ENCODE measurements around the gene NELL1. TPM values are rescaled to one million over a fixed set of nuclear protein-coding genes. Genes with fewer than 3 reads are reported as not detected.

The NELL1 gene
- total and polyA plus RNA-seq, 2 donors (not counting 3 experiments of a cell fraction or from before 2014, with no cell fraction given) = not detected

DNA sequence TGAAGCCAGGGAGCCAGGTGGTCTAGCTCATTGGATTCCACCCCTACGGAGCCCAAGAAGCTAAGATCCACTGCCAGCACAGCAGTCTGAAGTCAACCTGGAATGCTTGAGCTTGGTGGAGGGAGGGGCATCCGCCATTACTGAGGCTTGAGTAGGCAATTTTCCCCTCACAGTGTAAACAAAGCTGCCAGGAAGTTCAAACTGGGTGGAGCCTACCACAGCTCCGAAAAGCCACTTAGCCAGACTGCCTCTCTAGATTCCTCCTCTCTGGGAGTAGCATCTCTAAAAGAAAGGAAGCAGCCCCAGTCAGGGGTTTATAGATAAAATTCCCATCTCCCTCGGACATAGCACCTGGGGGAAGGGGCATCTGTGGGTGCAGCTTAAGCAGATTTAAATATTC, 620.3 kb downstream of the NELL1 start:
- Histone ChIP-seq H3K4me2 (ENCODE audit: insufficient read depth, low read length) (no peak overlapping the region), H3K4me3 (replicated peaks in 1 of 3; ENCODE audit: insufficient read depth in 1 of 3, low read depth in 1 of 3, low read length in 3 of 3) (no peak overlapping the region), H3K27ac (ENCODE audit: insufficient read depth, low read depth, low read length) (no peak overlapping the region), H4K20me1 (replicated peaks; ENCODE audit: control insufficient read depth, extremely low read depth, insufficient read depth, low read length) (no peaks in the 10 kb centered on the region), H2AFZ (ENCODE audit: low read depth, low read length) (no peak overlapping the region), H3K36me3 (ENCODE audit: control insufficient read depth in 2 of 2, extremely low read depth in 1 of 2, insufficient read depth in 2 of 2, low read length in 2 of 2) (no peaks in the 10 kb centered on the region), H3K9ac (replicated peaks; ENCODE audit: extremely low read depth, insufficient read depth, low read length) (no peak overlapping the region), H3K9me3 (replicated peaks; ENCODE audit: control insufficient read depth, insufficient read depth, low read length) (peaks cover 4% of the 10 kb centered on the region), H3K4me1 (ENCODE audit: control insufficient read depth, extremely low read depth, insufficient read depth, low read length) (no peaks in the 10 kb centered on the region), H3K79me2 (ENCODE audit: control insufficient read depth, insufficient read depth, low read length) (no peaks in the 10 kb centered on the region), H3K9me1 (replicated peaks; ENCODE audit: control insufficient read depth, extremely low read depth, insufficient read depth, low read length) (no peaks in the 10 kb centered on the region), H3K27me3 (ENCODE audit: control insufficient read depth in 2 of 2, insufficient read depth in 2 of 2, low read length in 2 of 2) (no peaks in the 10 kb centered on the region)
- POLR2A ChIA-PET = no interaction called here
- BruUV-seq (replicated peaks) = no TSS peak
- intact Hi-C loops (cut with micrococcal nuclease) (no loop called here), dilution Hi-C loops (cut with MboI; ENCODE audit: extremely low pct_ligation_motif_present, low sequenced_read_pairs) (no loop called here)
- TF ChIP-seq JUN (IDR thresholded peaks at IDR 0.05; ENCODE audit: borderline replicate concordance, insufficient read depth, insufficient read length, low read depth) (no peak), MYC (IDR thresholded peaks at IDR 0.05; ENCODE audit: low read depth, low read length) (no peak), POLR2A (IDR thresholded peaks at IDR 0.05; ENCODE audit: low read depth, low read length) (no peak), POLR2AphosphoS5 (IDR thresholded peaks at IDR 0.05; ENCODE audit: insufficient read depth, low read depth, low read length) (no peak), FOS (IDR thresholded peaks at IDR 0.05; ENCODE audit: borderline replicate concordance, insufficient read depth, low read length) (no peak), GATA2 (IDR thresholded peaks at IDR 0.05; ENCODE audit: insufficient read depth, insufficient read length, low read depth, low read length) (no peak), EZH2 (IDR thresholded peaks at IDR 0.05; ENCODE audit: borderline replicate concordance, low read depth, low read length, severe bottlenecking) (no peak)
- TF ChIP-seq, protein P1, sequence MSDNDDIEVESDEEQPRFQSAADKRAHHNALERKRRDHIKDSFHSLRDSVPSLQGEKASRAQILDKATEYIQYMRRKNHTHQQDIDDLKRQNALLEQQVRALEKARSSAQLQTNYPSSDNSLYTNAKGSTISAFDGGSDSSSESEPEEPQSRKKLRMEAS (IDR thresholded peaks at IDR 0.05; ENCODE audit: insufficient read depth, insufficient read length) = no peak
- TF ChIP-seq, protein P2, sequence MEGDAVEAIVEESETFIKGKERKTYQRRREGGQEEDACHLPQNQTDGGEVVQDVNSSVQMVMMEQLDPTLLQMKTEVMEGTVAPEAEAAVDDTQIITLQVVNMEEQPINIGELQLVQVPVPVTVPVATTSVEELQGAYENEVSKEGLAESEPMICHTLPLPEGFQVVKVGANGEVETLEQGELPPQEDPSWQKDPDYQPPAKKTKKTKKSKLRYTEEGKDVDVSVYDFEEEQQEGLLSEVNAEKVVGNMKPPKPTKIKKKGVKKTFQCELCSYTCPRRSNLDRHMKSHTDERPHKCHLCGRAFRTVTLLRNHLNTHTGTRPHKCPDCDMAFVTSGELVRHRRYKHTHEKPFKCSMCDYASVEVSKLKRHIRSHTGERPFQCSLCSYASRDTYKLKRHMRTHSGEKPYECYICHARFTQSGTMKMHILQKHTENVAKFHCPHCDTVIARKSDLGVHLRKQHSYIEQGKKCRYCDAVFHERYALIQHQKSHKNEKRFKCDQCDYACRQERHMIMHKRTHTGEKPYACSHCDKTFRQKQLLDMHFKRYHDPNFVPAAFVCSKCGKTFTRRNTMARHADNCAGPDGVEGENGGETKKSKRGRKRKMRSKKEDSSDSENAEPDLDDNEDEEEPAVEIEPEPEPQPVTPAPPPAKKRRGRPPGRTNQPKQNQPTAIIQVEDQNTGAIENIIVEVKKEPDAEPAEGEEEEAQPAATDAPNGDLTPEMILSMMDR (IDR thresholded peaks at IDR 0.05; ENCODE audit: extremely low read depth in 1 of 2, insufficient read depth in 1 of 2, low read depth in 1 of 2, low read length in 2 of 2) = no peak
- DNase-seq (ENCODE audit: low read depth, low spot score) = no peak
- FAIRE-seq = no peak
- CTCF ChIA-PET = no interaction called here

Measured in endothelial cell of umbilical vein (primary cell).